HCT116 (cell line): ENCODE measurements around the gene TBC1D22B.

Source experiments
- CEBPB ChIP-seq: IDR thresholded peaks from 2 replicates; pipeline ENCODE4 v1.6.1; 2012; ENCODE audit warnings: low read depth
- EZH2 ChIP-seq: fragments of 200-600 bp; sonication (generic); IDR thresholded peaks from 2 replicates; pipeline ENCODE4 v1.6.1; 2017; ENCODE audit warnings: antibody characterized with exemption, mixed run types
- EZH2phosphoT487 ChIP-seq: fragments of 200-600 bp; IDR thresholded peaks from 2 replicates; pipeline ENCODE4 v1.6.1; 2018; ENCODE audit warnings: antibody characterized with exemption, borderline replicate concordance
- POLR2A ChIP-seq: IDR thresholded peaks from 2 replicates; pipeline ENCODE4 v1.7.0; 2011; ENCODE audit warnings: borderline replicate concordance; ENCODE audit not compliant: insufficient read depth, insufficient read length; ENCODE audit errors: extremely low read depth
- ZNF274 ChIP-seq: fragments of 200-500 bp; sonication (Bioruptor generic); IDR thresholded peaks from 2 replicates; pipeline ENCODE4 v1.6.1; 2014; ENCODE audit warnings: mild to moderate bottlenecking, low read depth, low read length, inconsistent platforms
- TF ChIP-seq, protein P1 (sequence below): IDR thresholded peaks from 2 replicates; pipeline ENCODE4 v1.6.1; 2012
- TF ChIP-seq, protein P2 (sequence below), 3 experiments: fragments of 200-600 bp in 1 of 3; sonication (generic) in 1 of 3; IDR thresholded peaks in 2 of 3; conservative IDR thresholded peaks in 1 of 3; 2 replicates each; pipeline ENCODE4 v1.5.1; 2012 to 2017; ENCODE audit warnings: low read depth in 2 of 3, low read length in 2 of 3, antibody characterized with exemption in 1 of 3, borderline replicate concordance in 1 of 3, control low read depth in 1 of 3, mild to moderate bottlenecking in 1 of 3, mixed read lengths in 1 of 3, mixed run types in 1 of 3, moderate library complexity in 1 of 3; ENCODE audit not compliant: insufficient read depth in 1 of 3

DNA sequence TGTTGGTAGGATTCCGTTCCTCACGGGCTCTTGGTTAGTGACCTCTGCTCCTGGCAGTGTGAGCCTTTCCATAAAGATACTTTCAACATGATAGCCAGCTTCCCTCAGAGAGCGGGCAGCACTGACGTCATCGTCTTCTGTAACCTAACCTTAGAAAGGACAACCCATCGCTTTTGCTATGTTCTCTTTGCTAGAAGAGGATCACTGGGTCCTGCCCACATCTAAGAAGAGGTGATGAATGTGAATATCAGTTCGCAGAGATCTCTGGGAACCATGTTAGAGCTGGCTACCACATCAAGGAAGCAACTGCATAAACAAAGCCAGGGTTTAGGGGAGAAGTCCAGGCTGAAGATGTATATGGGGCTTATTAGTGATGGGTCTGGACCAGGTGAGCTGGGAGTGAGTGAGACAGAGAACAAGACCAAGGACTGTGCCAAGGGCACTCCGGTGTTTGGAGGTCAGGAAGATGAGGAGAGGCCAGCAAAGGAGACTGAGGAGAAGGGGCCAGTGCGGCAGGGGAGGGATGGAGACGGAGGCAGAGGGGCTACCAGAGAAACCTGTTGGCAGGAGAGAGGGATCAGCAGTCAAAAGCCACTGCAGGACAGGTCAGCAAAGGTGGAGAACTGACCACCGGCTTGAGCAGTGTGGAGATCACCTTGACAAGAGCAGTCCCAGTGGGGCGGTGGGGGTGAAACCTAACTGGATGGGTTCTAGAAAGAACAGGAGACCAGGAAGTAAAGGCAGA, 47.9 kb upstream of the TBC1D22B start:
- TF ChIP-seq ZNF274 (no peak), EZH2phosphoT487 (no peak), POLR2A (no peak), EZH2 (no peak), CEBPB (no peak)
- TF ChIP-seq, protein P1, sequence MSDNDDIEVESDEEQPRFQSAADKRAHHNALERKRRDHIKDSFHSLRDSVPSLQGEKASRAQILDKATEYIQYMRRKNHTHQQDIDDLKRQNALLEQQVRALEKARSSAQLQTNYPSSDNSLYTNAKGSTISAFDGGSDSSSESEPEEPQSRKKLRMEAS: no peak
- TF ChIP-seq, protein P2, sequence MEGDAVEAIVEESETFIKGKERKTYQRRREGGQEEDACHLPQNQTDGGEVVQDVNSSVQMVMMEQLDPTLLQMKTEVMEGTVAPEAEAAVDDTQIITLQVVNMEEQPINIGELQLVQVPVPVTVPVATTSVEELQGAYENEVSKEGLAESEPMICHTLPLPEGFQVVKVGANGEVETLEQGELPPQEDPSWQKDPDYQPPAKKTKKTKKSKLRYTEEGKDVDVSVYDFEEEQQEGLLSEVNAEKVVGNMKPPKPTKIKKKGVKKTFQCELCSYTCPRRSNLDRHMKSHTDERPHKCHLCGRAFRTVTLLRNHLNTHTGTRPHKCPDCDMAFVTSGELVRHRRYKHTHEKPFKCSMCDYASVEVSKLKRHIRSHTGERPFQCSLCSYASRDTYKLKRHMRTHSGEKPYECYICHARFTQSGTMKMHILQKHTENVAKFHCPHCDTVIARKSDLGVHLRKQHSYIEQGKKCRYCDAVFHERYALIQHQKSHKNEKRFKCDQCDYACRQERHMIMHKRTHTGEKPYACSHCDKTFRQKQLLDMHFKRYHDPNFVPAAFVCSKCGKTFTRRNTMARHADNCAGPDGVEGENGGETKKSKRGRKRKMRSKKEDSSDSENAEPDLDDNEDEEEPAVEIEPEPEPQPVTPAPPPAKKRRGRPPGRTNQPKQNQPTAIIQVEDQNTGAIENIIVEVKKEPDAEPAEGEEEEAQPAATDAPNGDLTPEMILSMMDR (IDR thresholded peaks at IDR 0.05 in 2 of 3, conservative IDR thresholded peaks at IDR 0.05 in 1 of 3; ENCODE audit: borderline replicate concordance in 1 of 3, insufficient read depth in 1 of 3, low read depth in 2 of 3, low read length in 2 of 3): no peak
